ENCODE measurements around the gene ENKUR.

DNA sequence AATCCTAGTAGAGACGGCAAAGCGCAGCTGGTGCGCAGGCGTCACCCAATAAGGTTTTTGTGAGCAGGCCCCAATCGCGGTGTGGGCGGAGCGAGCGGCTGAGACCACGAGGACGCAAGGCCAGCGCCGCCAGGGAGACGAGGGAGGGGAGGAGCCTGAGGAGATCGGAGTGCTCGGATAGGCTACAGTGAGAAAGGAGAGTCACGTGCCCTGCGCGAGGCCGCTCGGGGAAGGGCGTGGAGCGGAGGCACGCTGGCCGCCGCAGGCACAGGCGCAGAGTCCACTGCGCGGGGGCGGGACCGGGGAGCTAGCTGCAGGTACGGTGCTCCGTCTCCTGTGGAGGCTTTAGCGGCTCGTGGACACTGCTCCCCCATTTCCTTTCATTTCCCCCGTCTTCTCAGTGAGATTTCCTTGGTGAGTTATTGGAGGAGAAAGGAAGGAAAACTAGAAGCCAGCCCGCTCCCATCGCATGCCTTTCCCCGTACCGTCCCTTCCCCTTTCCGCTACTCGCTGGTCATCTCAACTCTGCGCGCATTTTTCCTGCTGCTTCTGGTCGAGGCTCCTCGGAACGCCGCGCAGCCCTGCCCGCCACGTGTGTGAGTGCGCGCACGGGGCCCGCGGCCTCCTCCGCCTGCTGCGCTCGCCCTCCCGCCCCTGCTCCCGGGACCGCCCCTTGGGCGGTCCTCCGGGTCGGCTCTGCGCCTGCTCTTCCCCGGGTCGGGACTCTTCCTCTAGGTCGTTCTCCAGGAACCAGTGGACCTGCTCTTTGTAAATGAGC is 607 bp upstream of the ENKUR start, which contains the start of gene THNSL1:
- TF ChIP-seq, protein P1, sequence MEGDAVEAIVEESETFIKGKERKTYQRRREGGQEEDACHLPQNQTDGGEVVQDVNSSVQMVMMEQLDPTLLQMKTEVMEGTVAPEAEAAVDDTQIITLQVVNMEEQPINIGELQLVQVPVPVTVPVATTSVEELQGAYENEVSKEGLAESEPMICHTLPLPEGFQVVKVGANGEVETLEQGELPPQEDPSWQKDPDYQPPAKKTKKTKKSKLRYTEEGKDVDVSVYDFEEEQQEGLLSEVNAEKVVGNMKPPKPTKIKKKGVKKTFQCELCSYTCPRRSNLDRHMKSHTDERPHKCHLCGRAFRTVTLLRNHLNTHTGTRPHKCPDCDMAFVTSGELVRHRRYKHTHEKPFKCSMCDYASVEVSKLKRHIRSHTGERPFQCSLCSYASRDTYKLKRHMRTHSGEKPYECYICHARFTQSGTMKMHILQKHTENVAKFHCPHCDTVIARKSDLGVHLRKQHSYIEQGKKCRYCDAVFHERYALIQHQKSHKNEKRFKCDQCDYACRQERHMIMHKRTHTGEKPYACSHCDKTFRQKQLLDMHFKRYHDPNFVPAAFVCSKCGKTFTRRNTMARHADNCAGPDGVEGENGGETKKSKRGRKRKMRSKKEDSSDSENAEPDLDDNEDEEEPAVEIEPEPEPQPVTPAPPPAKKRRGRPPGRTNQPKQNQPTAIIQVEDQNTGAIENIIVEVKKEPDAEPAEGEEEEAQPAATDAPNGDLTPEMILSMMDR (IDR thresholded peaks at IDR 0.05) = no peak
- TF ChIP-seq POLR2A (IDR thresholded peaks at IDR 0.05) = no peak

All from lower leg skin (tissue), 3 donors.